AG09319 (cell line): ENCODE results near the gene NOTUM.

Source experiments
- DNase-seq: peaks from one replicate; pipeline ENCODE4 v3.0.0-alpha.2; 2010; ENCODE audit warnings: low read depth; ENCODE audit errors: extremely low read depth
- TF ChIP-seq, protein P1 (sequence below): IDR thresholded peaks from 2 replicates; pipeline ENCODE4 v1.5.1; 2011; ENCODE audit warnings: low read depth, mild to moderate bottlenecking, inconsistent platforms, low read length, moderate library complexity

Gene NOTUM

DNA sequence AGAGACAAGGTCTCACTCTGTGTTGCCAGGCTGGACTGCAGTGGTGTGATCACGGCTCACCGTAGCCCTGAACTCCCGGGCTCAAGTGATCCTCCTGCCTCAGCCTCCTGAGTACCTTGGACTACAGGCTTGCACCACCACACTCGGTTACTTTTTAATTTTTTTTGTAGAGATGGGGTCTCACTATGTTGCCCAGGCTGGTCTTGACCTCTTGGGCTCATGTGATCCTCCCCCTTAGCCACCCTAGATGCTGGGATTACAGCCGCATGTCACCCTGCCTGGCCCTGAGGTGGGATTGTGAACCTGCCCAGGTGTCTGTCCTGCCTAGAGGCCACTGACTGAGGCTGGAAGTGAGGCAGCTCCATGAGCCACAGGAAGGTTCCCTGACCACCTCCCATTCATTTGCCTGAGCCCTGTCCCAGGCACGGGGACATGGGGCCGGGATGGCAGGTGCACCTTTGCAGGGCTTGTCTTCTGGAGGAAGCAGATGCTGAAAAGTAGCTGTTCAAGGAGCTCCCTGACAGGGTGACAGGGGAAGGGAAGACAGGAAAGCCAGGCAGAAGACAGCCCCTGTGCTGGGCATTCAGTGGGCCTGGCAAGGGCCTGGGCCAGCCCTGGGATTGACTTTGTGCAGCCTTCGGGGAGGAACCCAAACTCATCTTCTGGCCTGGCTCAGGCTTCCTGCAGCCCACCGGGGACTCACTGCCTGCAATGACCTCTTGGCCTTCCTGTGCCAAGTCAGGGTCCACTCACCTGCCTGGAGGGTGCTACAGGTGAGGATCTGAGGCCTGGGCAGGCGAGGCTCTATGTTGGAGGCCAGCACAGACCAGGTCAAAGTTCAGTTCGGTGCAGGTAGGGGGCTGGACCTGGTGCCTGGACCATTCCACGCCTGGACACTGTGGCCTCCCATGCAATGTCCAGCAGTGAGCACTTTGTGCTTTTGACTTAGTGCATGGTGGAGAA, 8.1 kb upstream of the NOTUM start:
- TF ChIP-seq, protein P1, sequence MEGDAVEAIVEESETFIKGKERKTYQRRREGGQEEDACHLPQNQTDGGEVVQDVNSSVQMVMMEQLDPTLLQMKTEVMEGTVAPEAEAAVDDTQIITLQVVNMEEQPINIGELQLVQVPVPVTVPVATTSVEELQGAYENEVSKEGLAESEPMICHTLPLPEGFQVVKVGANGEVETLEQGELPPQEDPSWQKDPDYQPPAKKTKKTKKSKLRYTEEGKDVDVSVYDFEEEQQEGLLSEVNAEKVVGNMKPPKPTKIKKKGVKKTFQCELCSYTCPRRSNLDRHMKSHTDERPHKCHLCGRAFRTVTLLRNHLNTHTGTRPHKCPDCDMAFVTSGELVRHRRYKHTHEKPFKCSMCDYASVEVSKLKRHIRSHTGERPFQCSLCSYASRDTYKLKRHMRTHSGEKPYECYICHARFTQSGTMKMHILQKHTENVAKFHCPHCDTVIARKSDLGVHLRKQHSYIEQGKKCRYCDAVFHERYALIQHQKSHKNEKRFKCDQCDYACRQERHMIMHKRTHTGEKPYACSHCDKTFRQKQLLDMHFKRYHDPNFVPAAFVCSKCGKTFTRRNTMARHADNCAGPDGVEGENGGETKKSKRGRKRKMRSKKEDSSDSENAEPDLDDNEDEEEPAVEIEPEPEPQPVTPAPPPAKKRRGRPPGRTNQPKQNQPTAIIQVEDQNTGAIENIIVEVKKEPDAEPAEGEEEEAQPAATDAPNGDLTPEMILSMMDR = no peak
- no peak for DNase-seq

- TF ChIP-seq, protein P1 = no peak
- no peak for DNase-seq
These were observed 7.4 kb upstream of the NOTUM start for GRCh38 chr17:81968396-81968745.

GRCh38 chr17:81967533-81968395, 6.8 kb upstream of the NOTUM start:
- TF ChIP-seq, protein P1 = no peak
- DNase-seq = no peak

GRCh38 chr17:81967244-81967532, 6.2 kb upstream of the NOTUM start:
- DNase-seq = no peak
- TF ChIP-seq, protein P1 = no peak

GRCh38 chr17:81966343-81967243, 5.6 kb upstream of the NOTUM start:
- DNase-seq = no peak

GRCh38 chr17:81964081-81964849, 3.3 kb upstream of the NOTUM start:
- TF ChIP-seq, protein P1 = no peak
- no peak for DNase-seq

More at GRCh38 chr17:81966343-81967243, 5.6 kb upstream of the NOTUM start:
- TF ChIP-seq, protein P1 = no peak
